OCI-LY7 (cell line): ENCODE data around the gene SPPL2B.

Experiments used
- EZH2phosphoT487 ChIP-seq: fragments of 200-600 bp; sonication (generic); IDR thresholded peaks from 2 replicates; pipeline ENCODE4 v1.6.1; 2018; ENCODE audit warnings: low read depth, borderline replicate concordance, mild to moderate bottlenecking, mixed run types, antibody characterized with exemption, low read length, moderate library complexity, mixed read lengths
- TF ChIP-seq, protein P1 (sequence below): fragments of 200-600 bp; sonication (generic); conservative IDR thresholded peaks from 2 replicates; pipeline ENCODE4 v1.5.1; 2014; ENCODE audit warnings: mild to moderate bottlenecking, antibody characterized with exemption, low read length, moderate library complexity, mixed read lengths

DNA sequence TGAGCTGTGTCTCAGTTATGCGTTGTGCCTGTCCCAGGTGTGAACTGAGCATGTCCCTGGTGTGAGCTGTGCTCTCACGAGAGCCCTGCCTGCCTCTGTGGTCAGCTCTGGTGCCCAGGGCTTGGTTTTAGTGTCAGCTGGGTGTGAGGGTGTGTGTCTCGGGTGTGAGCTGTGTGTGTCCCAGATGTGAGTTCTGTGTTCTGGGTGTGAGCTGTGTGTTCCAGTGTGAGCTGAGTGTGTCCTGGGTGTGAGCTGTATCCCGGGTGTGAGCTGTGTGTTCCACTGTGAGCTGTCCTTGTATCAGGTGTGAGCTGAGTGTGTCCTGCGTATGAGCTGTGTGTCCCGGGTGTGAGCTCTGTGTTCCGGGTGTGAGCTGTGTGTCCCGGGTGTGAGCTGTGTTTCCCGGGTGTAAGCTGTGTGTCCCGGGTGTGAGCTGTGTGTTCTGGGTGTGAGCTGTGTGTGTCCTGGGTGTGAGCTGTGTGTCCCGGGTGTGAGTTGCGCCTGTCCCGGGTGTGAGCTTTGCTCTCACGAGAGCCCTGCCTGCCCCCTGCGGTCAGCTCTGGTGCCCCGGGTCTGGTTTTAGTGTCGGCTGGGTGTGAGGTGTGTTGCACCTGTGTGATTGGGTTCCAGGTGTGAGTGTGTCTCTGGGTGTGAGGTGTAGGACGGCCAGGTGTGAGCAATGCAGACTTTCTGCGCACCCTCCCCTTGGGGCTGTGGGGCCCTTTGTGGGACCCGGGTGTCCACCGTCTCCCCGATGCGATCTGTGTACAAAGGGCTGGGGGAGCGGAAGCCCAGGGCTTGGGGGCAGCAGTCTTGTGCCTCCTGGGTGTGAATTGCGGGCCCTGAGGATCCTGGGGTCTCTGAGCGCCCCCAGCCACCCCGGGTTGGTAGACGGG is 39.4 kb upstream of the SPPL2B start:
- TF ChIP-seq, protein P1, sequence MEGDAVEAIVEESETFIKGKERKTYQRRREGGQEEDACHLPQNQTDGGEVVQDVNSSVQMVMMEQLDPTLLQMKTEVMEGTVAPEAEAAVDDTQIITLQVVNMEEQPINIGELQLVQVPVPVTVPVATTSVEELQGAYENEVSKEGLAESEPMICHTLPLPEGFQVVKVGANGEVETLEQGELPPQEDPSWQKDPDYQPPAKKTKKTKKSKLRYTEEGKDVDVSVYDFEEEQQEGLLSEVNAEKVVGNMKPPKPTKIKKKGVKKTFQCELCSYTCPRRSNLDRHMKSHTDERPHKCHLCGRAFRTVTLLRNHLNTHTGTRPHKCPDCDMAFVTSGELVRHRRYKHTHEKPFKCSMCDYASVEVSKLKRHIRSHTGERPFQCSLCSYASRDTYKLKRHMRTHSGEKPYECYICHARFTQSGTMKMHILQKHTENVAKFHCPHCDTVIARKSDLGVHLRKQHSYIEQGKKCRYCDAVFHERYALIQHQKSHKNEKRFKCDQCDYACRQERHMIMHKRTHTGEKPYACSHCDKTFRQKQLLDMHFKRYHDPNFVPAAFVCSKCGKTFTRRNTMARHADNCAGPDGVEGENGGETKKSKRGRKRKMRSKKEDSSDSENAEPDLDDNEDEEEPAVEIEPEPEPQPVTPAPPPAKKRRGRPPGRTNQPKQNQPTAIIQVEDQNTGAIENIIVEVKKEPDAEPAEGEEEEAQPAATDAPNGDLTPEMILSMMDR, result no peak
- no peak for TF ChIP-seq EZH2phosphoT487
